ENCODE data around the gene CSF2RB.

CSF2RB gene

DNA sequence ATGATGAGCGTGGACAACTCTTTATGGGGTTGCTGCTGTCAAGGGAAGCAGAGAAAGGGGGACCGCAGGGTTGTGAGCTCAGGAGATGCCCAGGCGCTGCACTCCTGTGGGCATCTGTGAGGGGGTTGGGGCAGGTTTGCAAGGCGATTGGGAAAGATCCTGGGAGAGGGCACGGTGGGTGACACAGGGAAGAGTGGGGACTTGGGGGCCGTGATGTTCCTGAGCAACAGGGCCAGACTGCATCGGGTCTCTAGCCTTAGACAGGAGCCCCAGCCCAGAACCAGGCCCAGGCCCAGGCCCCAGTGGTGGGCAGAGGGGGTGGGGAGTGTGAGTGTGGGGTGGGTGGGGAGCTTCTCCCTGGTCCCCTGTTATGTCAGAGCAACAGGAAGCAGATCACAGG, 38.3 kb downstream of the CSF2RB start:
- peak in 1 of 42 donors; percentile 9 for DNase-seq
- intact Hi-C loops (cut with DNase I): no loop called here

DNA sequence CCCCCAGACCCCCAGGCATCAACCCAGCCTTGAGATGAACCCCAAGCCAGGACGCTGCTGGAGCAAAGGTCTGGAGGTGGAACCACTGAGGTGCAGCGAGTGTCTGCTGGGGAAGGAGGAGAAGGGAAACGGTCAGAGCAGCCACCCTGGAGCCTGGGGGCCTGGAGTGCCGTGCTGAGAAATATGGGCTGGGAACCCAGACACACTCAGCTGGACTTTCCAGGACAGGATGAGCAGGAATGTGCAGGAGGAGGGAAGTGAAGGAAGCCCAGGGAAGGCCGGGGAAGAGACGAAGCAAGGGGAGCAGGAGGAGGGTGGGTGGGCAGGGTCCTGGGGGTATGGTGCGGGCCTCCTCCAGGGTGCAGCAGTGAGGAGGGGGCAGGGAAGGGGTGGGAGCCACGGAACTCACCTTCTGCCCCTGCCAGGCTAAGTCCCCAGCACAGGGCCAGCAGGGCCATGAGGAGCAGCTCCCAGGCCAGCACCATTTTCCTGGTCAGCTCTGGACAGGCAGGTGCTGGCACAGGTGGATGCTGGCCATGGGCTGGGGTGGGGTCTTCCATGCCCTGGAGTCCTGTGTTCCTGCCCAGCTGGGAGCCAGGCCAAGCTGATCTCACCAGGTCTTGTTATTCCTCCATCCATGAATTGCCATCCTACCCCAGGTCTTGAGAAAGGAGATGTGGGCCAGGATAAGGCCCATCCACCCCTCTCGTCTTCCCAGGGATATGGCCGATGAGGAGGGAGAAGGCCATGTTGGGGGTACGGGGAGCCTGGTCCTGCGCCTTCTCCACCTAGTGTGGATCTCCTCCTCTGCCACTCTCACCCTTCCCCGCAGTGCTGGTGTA, 40.0 kb downstream of the CSF2RB start:
- intact Hi-C loops (cut with DNase I): no loop called here

GRCh38 chr22:36954251-36955014, 41.0 kb downstream of the CSF2RB start:
- DNase-seq: peak in 1 of 42 donors; percentile 12
- intact Hi-C loops (cut with DNase I): no loop called here

More for the DNA sequence above, 40.0 kb downstream of the CSF2RB start:
- peak in 1 of 42 donors; percentile 29 for DNase-seq

- intact Hi-C loops (cut with DNase I): no loop called here
Observed at GRCh38 chr22:36955691-36956090, 42.3 kb downstream of the CSF2RB start.

GRCh38 chr22:36958366-36958765, 44.9 kb downstream of the CSF2RB start:
- peak in 1 of 42 donors; percentile 21 for DNase-seq
- intact Hi-C loops (cut with DNase I): no loop called here

More at GRCh38 chr22:36955691-36956090, 42.3 kb downstream of the CSF2RB start:
- DNase-seq: no peak

DNA sequence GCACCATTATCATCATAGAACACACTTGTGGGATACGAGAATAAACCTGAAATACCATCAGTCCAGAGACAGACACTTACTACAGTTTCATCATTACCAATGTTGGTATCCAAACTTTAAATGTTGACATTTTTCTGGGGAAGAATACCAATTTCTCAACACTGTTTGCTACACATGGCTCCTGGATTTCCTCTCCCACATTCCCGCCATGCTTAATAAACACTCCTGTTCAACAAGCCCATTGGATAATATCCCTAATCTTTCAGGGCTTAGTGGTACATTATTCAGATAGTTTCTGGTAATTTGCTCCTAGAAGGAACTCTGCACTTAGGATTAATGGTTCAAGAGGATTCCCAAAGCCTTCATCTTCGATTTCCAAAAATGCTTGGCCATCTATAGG, 48.2 kb downstream of the CSF2RB start:
- intact Hi-C loops (cut with DNase I): no loop called here
- DNase-seq: no peak

GRCh38 chr22:36963302-36963701, 49.9 kb downstream of the CSF2RB start:
- intact Hi-C loops (cut with DNase I): no loop called here
- no peak for DNase-seq

GRCh38 chr22:36964106-36964505, 50.7 kb downstream of the CSF2RB start:
- intact Hi-C loops (cut with DNase I): no loop called here
- no peak for DNase-seq

DNA sequence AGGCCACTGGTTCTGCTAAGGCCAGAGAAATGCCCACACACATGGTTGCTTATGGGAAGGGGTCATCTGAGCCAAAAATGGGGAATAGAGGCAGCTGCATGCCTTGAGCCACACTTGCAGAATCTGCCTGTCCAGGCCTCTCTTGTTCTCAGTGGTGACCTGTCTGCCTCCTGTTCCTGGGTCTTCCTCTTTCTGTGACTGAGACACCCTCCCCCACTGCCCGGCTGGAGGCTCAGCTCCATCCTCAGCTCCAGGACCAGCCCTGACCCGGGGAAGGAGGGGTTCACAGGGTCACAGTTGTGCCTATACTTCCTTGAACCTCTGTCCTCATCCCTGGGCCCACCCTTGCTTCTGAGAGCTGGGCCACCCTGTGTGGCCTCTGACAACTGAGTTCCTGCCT, 52.3 kb downstream of the CSF2RB start:
- intact Hi-C loops (cut with DNase I): no loop called here
- no peak for DNase-seq

DNA sequence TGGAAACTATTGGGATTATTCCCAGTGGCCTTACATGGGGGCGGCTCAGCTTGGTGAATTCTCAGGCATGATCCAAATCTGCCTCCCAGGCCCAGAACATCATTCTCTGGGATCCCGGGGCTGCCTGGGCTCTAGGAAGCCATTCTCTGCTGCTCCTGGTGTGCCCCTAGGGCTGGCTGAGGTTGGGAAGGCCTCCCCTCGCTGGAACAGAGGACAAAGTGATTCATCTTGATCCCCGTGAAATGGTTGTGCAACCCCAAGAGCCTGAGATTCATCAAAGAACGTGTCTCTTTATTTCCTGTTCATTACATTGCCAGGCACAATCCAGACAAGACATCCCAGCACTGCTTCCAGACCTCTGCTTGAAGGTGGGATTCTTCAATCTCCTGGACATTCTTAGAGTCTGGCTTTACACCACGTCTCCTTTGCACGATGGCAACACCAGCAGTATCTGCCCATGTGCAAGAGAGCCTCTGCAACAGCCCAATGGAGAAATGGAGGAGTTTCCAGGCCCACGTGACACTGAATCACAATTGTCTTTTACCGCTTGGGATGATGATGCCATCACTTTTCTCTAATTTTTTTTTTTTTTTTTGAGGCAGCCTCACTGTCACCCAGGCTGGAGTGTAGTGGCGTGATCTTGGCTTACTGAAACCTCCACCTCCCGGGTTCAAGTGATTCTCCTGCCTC, 53.6 kb downstream of the CSF2RB start:
- DNase-seq: no peak
- intact Hi-C loops (cut with DNase I): no loop called here

GRCh38 chr22:36968249-36968964, 55.0 kb downstream of the CSF2RB start:
- DNase-seq: no peak
- intact Hi-C loops (cut with DNase I): no loop called here

DNA sequence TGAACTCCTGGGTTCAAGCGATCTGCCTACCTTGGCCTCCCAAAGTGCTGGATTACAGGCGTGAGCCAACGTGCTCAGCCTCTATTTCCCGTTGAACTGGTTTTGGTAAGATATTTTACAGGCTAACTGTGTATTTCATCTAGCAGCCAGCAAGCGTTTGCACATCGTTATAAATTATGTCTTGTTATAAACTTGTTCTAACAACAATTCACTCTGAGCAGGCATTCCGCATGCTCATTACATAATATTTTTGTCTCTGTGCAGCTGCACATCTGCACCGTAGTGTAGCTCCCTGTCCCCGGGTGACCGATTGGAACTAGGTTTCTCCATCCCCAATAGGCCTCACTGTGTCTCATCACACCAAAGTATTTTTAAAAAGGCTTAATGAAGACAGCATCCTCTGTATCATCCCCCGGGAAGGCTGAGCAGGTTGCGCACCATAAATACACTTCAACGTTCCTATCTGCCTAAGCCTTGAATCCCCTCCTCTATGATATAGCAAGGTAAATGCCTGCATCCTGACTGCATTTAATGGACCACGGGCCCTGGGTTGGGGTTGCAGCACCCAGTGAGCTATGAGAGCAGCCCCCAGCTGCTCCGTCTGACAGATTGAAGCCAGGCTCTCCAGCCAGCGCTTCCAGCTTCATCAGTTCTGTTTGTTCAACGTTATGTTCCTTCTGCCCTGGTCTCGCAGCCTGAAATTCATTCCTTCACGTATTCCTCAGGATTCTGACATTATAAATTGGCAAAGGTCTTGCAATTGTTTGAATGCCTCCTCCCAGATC, 58.1 kb downstream of the CSF2RB start:
- DNase-seq: no peak
- intact Hi-C loops (cut with DNase I): no loop called here

DNA sequence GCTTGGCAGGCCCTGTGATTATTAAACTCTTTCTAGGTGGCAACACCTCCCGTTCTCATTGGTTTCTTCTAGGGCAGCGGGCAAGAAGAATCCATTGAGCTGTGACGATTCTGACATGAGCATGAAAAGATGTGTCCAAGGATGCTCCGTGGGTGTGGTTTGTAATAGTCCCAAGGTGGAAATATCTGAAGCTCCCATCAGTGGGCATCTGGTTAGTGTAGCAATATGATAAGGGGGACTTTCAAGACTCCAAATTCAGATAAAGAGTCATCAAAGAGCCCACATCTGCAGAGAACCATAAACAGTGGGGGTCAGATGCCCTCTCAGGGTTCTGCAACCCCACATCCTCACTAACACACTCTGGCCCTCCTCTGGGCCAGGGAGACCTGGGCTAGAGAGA, 63.2 kb downstream of the CSF2RB start:
- intact Hi-C loops (cut with DNase I): loop anchor here (5.0 kb wide), 2 partner anchors 119 to 194 kb away; no protein-coding TSS in a partner anchor
- DNase-seq: no peak

- peak in 41 of 42 donors; percentile 13 to 73 (median 49) for DNase-seq
- intact Hi-C loops (cut with DNase I): loop anchor here (5.0 kb wide), 2 partner anchors 120 to 195 kb away; no protein-coding TSS in a partner anchor
Observed at GRCh38 chr22:36977401-36977861, 64.0 kb downstream of the CSF2RB start.

DNA sequence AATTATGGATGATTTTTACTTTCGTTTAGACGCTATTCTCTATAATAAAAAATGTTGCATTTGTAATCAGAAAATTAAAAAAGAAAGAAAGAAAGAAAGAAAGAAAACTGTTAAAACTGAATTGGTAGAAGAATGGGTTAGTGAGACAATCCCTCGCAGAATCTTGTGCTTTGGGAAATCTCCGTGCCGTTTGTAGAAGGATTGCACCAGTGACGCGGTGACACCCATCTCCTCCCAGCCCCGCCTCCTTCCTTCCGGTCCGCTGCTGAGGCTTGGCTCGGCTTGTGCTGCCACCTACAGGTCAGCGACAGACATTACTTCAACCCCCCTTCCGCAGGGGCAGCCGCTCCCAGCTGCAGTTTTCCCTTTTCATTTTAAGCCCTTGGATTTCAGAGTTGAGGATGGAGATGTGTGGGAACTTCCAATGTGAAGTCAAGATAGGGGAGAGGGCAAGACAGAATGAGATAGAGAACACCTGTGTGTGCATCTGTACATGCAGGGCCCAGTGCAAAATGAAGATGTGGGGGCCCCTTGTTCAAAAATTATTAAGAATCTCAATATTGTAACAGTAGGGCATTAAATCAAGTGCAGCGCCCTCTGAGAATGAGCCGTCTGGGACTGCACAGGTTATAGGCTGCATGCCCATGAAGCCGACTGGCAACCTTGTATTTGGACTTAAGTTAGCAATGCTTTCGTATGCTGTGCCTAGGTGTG, 64.7 kb downstream of the CSF2RB start:
- DNase-seq: peak; percentile 84 to 96 (median 93)

GRCh38 chr22:36979016-36979910, 65.8 kb downstream of the CSF2RB start:
- intact Hi-C loops (cut with DNase I): loop anchor here (5.0 kb wide), 2 partner anchors 122 to 197 kb away; no protein-coding TSS in a partner anchor
- DNase-seq: no peak

More for the DNA sequence above, 64.7 kb downstream of the CSF2RB start:
- intact Hi-C loops (cut with DNase I): loop anchor here (5.0 kb wide), 2 partner anchors 121 to 196 kb away; no protein-coding TSS in a partner anchor

All from head of caudate nucleus (tissue), 42 donors.